Vagina (tissue), 2 donors: ENCODE measurements around the gene TNFRSF6B. TPM values are rescaled to one million over a fixed set of nuclear protein-coding genes. Genes with fewer than 3 reads are reported as not detected.
"Not testable (repeated sequence)": the region's sequence is repeated elsewhere in the genome, so short reads cannot be mapped to it uniquely, and the experiment has no call there.

Source experiments
- DNase-seq, 2 donors: peaks; one replicate each; pipeline ENCODE4 v3.0.0-alpha.2; 2017; ENCODE audit errors: extremely low spot score in 2 of 2
- H3K27ac ChIP-seq: fragments of 200-600 bp; sonication (generic); one replicate; pipeline ENCODE4 v1.5.1; 2019
- H3K27me3 ChIP-seq: fragments of 200-600 bp; sonication (generic); one replicate; pipeline ENCODE4 v1.5.1; 2019
- H3K36me3 ChIP-seq, 2 donors: fragments of 200-600 bp; sonication (generic); one replicate each; pipeline ENCODE4 v1.5.1; 2017 to 2019
- H3K4me1 ChIP-seq: fragments of 200-600 bp; sonication (generic); one replicate; pipeline ENCODE4 v1.5.1; 2019
- H3K4me3 ChIP-seq, 2 donors: fragments of 200-600 bp; sonication (generic); 1 replicate in 1 of 2; 2 replicates in 1 of 2; pipeline ENCODE4 v1.5.1; 2016 to 2019
- H3K9me3 ChIP-seq: fragments of 200-600 bp; sonication (generic); one replicate; pipeline ENCODE4 v1.5.1; 2019
- POLR2A ChIP-seq, 2 donors: fragments of 450-650 bp; IDR thresholded peaks; one replicate each; pipeline ENCODE4 v1.6.1; 2017; ENCODE audit warnings: antibody characterized with exemption in 2 of 2, mild to moderate bottlenecking in 2 of 2, moderate library complexity in 2 of 2
- POLR2AphosphoS5 ChIP-seq, 2 donors: sonication (generic); formaldehyde crosslinking; IDR thresholded peaks; one replicate each; pipeline ENCODE4 v1.9.0; 2017; ENCODE audit warnings: antibody characterized with exemption in 2 of 2, mild to moderate bottlenecking in 2 of 2, low read depth in 1 of 2; ENCODE audit not compliant: insufficient read depth in 1 of 2
- intact Hi-C: fragments of 100-400 bp; cut with DNase I; formaldehyde crosslinking; loops from one replicate; pipeline ENCODE4 v1.15.1; 2023
- total RNA-seq: library from RNA; depleted of rRNA; stranded (reverse); fragments of >200 nt; gene quantifications from one replicate; pipeline ENCODE4 v1.2.3, GENCODE V29; 2016
- TF ChIP-seq, protein P1 (sequence below), 3 experiments: fragments of 450-650 bp in 2 of 3; fragments of 200-600 bp in 1 of 3; sonication (generic) in 1 of 3; IDR thresholded peaks; one replicate each; pipeline ENCODE4 v1.5.1; 2017 to 2019; ENCODE audit warnings: antibody characterized with exemption in 3 of 3, mild to moderate bottlenecking in 2 of 3, moderate library complexity in 2 of 3

TNFRSF6B gene
- total RNA-seq, 1 donor from 2014 or later, result 16.7 TPM

DNA sequence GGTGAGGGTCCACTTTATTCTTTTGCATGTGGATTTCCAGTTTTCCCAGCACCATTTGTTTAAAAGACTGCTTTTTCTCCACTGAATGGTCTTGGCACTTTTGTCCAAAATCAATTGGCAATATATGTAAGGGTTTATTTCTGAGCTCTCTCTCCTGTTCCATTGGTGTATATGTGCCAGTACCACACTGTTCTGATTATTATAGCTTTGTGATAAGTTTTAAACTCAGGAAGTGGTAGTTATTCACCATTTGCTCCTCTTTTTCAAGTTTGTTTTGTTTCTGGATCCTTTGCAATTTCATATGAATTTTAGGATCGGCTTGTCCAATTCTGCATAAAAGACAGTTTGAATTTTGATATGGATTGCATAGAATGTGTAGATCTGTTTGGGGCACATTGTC, 15.7 kb downstream of the TNFRSF6B start:
- H3K9me3 ChIP-seq, result peaks cover 10% of the 10 kb centered on the region
- no peak overlapping the region for H3K4me3 ChIP-seq
- DNase-seq, result no peak
- intact Hi-C loops, result no loop called here
- peaks cover 18% of the 10 kb centered on the region for H3K4me1 ChIP-seq
- H3K27me3 ChIP-seq, result no peaks in the 10 kb centered on the region
- H3K27ac ChIP-seq, result no peak overlapping the region
- TF ChIP-seq, protein P1, sequence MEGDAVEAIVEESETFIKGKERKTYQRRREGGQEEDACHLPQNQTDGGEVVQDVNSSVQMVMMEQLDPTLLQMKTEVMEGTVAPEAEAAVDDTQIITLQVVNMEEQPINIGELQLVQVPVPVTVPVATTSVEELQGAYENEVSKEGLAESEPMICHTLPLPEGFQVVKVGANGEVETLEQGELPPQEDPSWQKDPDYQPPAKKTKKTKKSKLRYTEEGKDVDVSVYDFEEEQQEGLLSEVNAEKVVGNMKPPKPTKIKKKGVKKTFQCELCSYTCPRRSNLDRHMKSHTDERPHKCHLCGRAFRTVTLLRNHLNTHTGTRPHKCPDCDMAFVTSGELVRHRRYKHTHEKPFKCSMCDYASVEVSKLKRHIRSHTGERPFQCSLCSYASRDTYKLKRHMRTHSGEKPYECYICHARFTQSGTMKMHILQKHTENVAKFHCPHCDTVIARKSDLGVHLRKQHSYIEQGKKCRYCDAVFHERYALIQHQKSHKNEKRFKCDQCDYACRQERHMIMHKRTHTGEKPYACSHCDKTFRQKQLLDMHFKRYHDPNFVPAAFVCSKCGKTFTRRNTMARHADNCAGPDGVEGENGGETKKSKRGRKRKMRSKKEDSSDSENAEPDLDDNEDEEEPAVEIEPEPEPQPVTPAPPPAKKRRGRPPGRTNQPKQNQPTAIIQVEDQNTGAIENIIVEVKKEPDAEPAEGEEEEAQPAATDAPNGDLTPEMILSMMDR (IDR thresholded peaks at IDR 0.05), result no peak
- TF ChIP-seq POLR2A (IDR thresholded peaks at IDR 0.05), result no peak
- TF ChIP-seq POLR2AphosphoS5 (IDR thresholded peaks at IDR 0.05; ENCODE audit: insufficient read depth in 1 of 2, low read depth in 1 of 2), result no peak
- H3K36me3 ChIP-seq, result peaks cover 4 to 27% of the 10 kb centered on the region in 2 donors

DNA sequence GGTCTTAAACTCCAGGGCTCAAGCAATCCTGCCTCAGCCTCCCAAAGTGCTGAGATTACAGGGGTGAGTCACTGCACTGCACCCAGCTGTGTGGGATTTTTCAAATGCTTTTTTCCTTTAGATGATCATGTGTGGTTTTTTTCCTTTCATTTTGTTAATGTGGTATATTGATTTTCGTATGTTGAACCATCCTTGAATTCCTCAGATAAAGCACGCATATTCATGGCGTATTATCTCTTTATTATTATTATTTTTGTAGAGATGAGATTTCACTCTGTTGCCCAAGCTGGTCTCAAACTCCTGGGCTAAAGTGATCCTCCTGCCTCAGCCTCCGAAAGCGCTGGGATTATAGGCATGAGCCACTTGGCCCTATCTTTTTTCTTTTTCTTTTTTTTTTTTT, 18.4 kb downstream of the TNFRSF6B start:
- peaks cover 17% of the 10 kb centered on the region for H3K9me3 ChIP-seq
- H3K27ac ChIP-seq, result no peak overlapping the region
- TF ChIP-seq, protein P1 (IDR thresholded peaks at IDR 0.05), result no peak
- TF ChIP-seq POLR2A (IDR thresholded peaks at IDR 0.05) (no peak), POLR2AphosphoS5 (IDR thresholded peaks at IDR 0.05; ENCODE audit: insufficient read depth in 1 of 2, low read depth in 1 of 2) (no peak)
- H3K36me3 ChIP-seq, result peaks cover 4 to 49% of the 10 kb centered on the region in 2 donors
- DNase-seq, result no peak
- H3K4me3 ChIP-seq, result no peak overlapping the region
- peaks cover 4% of the 10 kb centered on the region for H3K4me1 ChIP-seq
- H3K27me3 ChIP-seq, result no peaks in the 10 kb centered on the region
- intact Hi-C loops, result no loop called here

DNA sequence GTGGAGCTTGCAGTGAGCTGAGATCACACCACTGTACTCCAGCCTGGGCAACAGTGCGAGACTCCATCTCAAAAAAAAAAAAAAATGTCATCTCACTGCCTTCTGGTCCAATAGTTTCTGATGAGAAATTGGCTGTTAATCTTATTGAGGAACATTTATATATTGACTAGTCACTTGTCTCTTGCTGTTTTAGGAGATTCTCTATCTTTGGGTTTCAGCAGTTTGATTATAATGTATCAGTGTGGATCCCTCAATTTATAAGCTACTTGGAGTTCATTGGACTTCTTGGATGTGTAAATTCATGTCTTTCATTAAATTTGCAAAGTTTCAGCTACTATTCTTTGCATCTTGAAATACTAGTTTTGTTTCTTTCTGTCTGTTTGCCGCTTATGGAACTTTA, 22.5 kb downstream of the TNFRSF6B start:
- intact Hi-C loops, result no loop called here
- DNase-seq, result no peak
- Histone ChIP-seq H3K4me3 (no peak overlapping the region), H3K4me1 (no peaks in the 10 kb centered on the region), H3K36me3 (peaks cover 0 to 54% of the 10 kb centered on the region in 2 donors), H3K27ac (no peak overlapping the region), H3K9me3 (peaks cover 17% of the 10 kb centered on the region), H3K27me3 (no peaks in the 10 kb centered on the region)
- TF ChIP-seq POLR2A (IDR thresholded peaks at IDR 0.05) (no peak), POLR2AphosphoS5 (IDR thresholded peaks at IDR 0.05; ENCODE audit: insufficient read depth in 1 of 2, low read depth in 1 of 2) (no peak)
- TF ChIP-seq, protein P1 (IDR thresholded peaks at IDR 0.05), result no peak

DNA sequence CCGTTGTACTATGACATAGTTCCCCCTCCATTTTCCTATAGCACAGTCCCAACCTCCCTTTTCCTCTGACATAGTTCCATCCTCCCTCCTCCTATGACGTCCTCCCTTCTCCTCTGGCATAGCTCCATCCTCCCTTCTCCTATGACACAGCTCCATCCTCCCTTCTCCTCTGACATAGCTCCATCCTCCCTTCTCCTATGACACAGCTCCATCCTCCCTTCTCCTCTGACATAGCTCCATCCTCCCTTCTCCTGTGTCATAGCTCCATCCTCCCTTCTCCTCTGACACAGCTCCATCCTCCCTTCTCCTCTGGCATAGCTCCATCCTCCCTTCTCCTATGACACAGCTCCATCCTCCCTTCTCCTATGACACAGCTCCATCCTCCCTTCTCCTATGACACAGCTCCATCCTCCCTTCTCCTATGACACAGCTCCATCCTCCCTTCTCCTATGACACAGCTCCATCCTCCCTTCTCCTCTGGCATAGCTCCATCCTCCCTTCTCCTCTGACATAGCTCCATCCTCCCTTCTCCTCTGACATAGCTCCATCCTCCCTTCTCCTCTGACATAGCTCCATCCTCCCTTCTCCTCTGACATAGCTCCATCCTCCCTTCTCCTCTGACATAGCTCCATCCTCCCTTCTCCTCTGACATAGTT, 26.6 kb downstream of the TNFRSF6B start:
- H3K4me1 ChIP-seq, DNase-seq, intact Hi-C loops, H3K4me3 ChIP-seq, H3K27ac ChIP-seq, H3K27me3 ChIP-seq: not testable (repeated sequence)
- Histone ChIP-seq H3K9me3 (peaks cover 14% of the 10 kb centered on the region), H3K36me3 (peaks cover 0 to 37% of the 10 kb centered on the region in 2 donors)

DNA sequence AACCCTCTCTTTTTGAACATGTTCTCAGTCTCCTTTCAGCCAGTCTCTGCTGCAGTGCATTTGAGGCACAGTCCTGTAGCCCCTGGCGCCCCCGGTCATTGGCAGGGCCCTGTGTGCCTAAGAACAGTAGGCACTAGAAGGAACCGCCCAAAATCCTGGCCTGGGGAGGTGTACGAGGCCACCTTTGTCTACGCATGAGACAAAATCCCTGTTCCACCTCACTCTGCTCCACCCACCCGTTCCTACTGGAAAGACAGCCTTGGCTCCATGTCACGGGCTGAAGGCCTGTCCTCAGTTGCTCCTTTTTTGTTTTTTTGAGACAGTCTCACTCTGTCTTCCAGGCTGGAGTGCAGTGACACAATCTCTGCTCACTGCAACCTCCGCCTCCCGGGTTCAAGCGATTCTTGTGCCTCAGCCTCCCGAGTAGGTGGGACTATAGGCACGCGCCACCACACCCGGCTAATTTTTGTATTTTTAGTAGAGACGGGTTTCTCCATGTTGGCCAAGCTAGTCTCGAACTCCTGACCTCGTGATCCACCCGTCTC, 33.8 kb downstream of the TNFRSF6B start:
- H3K4me3 ChIP-seq, DNase-seq, H3K27me3 ChIP-seq, H3K9me3 ChIP-seq, intact Hi-C loops, H3K4me1 ChIP-seq, H3K27ac ChIP-seq: not testable (repeated sequence)
- peaks cover 0 to 30% of the 10 kb centered on the region in 2 donors for H3K36me3 ChIP-seq

DNA sequence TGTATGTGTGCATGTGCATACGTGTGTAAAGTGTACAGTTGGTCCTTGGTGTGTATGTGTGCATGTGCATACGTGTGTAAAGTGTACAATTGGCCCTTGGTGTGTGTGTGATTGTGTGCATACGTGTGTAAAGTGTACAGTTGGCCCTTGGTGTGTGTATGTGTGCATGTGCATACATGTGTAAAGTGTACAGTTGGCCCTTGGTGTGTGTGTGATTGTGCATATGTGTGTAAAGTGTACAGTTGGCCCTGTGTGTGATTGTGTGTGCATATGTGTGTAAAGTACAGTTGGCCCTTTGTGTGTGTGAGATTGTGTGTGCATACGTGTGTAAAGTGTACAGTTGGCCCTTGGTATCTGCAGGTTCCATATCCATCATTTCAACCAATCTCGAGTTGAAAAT, 35.0 kb downstream of the TNFRSF6B start:
- H3K4me3 ChIP-seq, result no peak overlapping the region
- H3K9me3 ChIP-seq, result no peaks in the 10 kb centered on the region
- no peaks in the 10 kb centered on the region for H3K27me3 ChIP-seq
- intact Hi-C loops, result no loop called here
- H3K36me3 ChIP-seq, result peaks cover 0 to 30% of the 10 kb centered on the region in 2 donors
- H3K4me1 ChIP-seq, result peaks cover 5% of the 10 kb centered on the region
- DNase-seq, result no peak
- TF ChIP-seq POLR2A (IDR thresholded peaks at IDR 0.05), result no peak
- TF ChIP-seq POLR2AphosphoS5 (IDR thresholded peaks at IDR 0.05; ENCODE audit: insufficient read depth in 1 of 2, low read depth in 1 of 2), result no peak
- TF ChIP-seq, protein P1 (IDR thresholded peaks at IDR 0.05), result no peak
- no peak overlapping the region for H3K27ac ChIP-seq
